Measurements from ENCODE around the gene EDAR. TPM values are rescaled to one million over a fixed set of nuclear protein-coding genes. Genes with fewer than 3 reads are reported as not detected.

Gene EDAR
- total and polyA plus RNA-seq, 11 donors, result 0.01 to 0.20 (median 0.16) TPM; not detected in 8

- Histone ChIP-seq H3K4me3 (no peak overlapping the region), H3K4me1 (no peaks in the 10 kb centered on the region), H3K27ac (no peak overlapping the region), H3K36me3 (no peaks in the 10 kb centered on the region), H3K27me3 (peaks cover 0 to 6% (median 0%) of the 10 kb centered on the region in 9 donors), H3K9me3 (no peaks in the 10 kb centered on the region)
- intact Hi-C loops (cut with DNase I), result no loop called here
- ATAC-seq (no peak), DNase-seq (no peak)
- TF ChIP-seq POLR2A (IDR thresholded peaks at IDR 0.05), result no peak
- TF ChIP-seq, protein P1, sequence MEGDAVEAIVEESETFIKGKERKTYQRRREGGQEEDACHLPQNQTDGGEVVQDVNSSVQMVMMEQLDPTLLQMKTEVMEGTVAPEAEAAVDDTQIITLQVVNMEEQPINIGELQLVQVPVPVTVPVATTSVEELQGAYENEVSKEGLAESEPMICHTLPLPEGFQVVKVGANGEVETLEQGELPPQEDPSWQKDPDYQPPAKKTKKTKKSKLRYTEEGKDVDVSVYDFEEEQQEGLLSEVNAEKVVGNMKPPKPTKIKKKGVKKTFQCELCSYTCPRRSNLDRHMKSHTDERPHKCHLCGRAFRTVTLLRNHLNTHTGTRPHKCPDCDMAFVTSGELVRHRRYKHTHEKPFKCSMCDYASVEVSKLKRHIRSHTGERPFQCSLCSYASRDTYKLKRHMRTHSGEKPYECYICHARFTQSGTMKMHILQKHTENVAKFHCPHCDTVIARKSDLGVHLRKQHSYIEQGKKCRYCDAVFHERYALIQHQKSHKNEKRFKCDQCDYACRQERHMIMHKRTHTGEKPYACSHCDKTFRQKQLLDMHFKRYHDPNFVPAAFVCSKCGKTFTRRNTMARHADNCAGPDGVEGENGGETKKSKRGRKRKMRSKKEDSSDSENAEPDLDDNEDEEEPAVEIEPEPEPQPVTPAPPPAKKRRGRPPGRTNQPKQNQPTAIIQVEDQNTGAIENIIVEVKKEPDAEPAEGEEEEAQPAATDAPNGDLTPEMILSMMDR (IDR thresholded peaks at IDR 0.05), result no peak
- WGBS, 4 donors, result 82 to 95% (median 88%) methylated on average over 4 of the region's 4 CpGs
Measured at GRCh38 chr2:108974674-108975073, 14.3 kb downstream of the EDAR start.

- no peaks in the 10 kb centered on the region for H3K4me1 ChIP-seq
- 87 to 92% (median 89%) methylated on average over 6 of the region's 6 CpGs for WGBS, 4 donors
- no peak overlapping the region for H3K4me3 ChIP-seq
- no peak for DNase-seq
- H3K27me3 ChIP-seq, result no peaks in the 10 kb centered on the region
- intact Hi-C loops (cut with DNase I), result no loop called here
- no peaks in the 10 kb centered on the region for H3K36me3 ChIP-seq
- no peak overlapping the region for H3K27ac ChIP-seq
- TF ChIP-seq POLR2A (IDR thresholded peaks at IDR 0.05), result no peak
- TF ChIP-seq, protein P1 (IDR thresholded peaks at IDR 0.05), result no peak
- no peaks in the 10 kb centered on the region for H3K9me3 ChIP-seq
- no peak for ATAC-seq
Measured at GRCh38 chr2:108972663-108973062, 16.4 kb downstream of the EDAR start.

DNA sequence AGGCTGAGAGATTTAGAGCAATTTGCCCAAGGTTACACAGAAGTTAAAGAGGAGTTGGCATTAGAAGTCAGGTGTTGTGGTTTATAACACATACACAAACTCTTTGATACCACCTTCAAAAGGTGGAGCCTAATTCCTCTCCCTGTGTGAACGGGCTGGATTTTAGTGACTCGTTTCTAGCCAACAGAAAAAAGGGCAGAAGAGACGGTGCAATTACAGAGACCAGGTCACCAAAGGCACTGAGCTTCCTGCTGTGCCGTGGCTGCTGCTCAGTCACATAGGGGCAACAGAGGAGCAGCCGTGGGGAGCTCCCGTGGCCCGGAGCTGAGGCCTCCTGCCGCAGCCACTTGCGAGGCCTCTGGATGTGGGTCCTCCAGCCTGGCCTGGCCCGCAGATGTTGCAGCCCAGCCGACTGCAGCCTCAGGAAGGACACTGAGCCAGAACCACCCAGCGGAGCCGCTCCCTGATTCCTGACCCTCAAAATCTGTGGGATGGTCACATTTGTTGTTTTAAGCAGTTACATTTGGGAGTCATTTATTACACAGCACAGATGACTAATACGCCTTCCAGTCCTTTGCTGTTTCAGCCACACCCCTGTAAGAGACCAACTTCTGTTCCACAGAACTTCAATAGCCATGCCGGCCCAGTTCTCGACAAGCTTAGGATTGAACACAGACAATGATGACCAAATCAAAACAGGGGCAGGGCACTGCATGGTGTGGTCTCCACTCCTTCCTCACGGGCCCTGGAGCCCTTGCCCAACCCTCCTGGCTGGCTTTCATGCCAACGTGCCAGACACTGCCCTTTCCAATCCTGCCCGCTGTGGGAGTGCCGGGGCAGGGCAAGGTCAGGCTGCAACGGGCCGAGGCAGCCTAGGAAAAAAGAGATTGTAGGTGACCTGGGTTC is 17.1 kb downstream of the EDAR start:
- peak in 3 of 4 donors; percentile 48 to 88 (median 65) for ATAC-seq
- H3K4me3 ChIP-seq, result no peak overlapping the region
- H3K27ac ChIP-seq, result no peak overlapping the region
- peak in 2 of 5 donors; percentile 37 to 65 for DNase-seq
- intact Hi-C loops (cut with DNase I), result no loop called here
- no peaks in the 10 kb centered on the region for H3K9me3 ChIP-seq
- no peaks in the 10 kb centered on the region for H3K4me1 ChIP-seq
- WGBS, 4 donors, result 68 to 80% (median 69%) methylated on average over 13 to 22 of the region's 22 CpGs
- no peaks in the 10 kb centered on the region for H3K36me3 ChIP-seq
- TF ChIP-seq, protein P1 (IDR thresholded peaks at IDR 0.05), result no peak
- TF ChIP-seq POLR2A (IDR thresholded peaks at IDR 0.05), result no peak
- no peaks in the 10 kb centered on the region for H3K27me3 ChIP-seq

- no peak for DNase-seq
- TF ChIP-seq, protein P1 (IDR thresholded peaks at IDR 0.05), result no peak
- TF ChIP-seq POLR2A (IDR thresholded peaks at IDR 0.05), result no peak
- no peak for ATAC-seq
- Histone ChIP-seq H3K27me3 (no peaks in the 10 kb centered on the region), H3K4me1 (no peaks in the 10 kb centered on the region), H3K9me3 (no peaks in the 10 kb centered on the region), H3K4me3 (no peak overlapping the region), H3K27ac (no peak overlapping the region), H3K36me3 (no peaks in the 10 kb centered on the region)
- WGBS, 4 donors, result 46 to 93% (median 59%) methylated on average over 1 of the region's 1 CpG
- intact Hi-C loops (cut with DNase I), result no loop called here
Measured at GRCh38 chr2:108970369-108970768, 18.7 kb downstream of the EDAR start.
